ENCODE measurements around the gene USP31.
A peak's percentile ranks its signal among the peaks of the same experiment; 100 is the strongest.
"Not testable (repeated sequence)": the region's sequence is repeated elsewhere in the genome, so short reads cannot be mapped to it uniquely, and the experiment has no call there.

The USP31 gene

GRCh38 chr16:23145186-23145585, 4.1 kb downstream of the USP31 start:
- TF ChIP-seq CTCF (IDR thresholded peaks at IDR 0.05; ENCODE audit: insufficient read depth, low read depth, low read length, missing control alignments): no peak
- DNase-seq (ENCODE audit: low read depth): peak; percentile 75
- peak overlapping the region; percentile 6 for H3K4me3 ChIP-seq (ENCODE audit: low read length)

- DNase-seq (ENCODE audit: low read depth); H3K4me3 ChIP-seq (ENCODE audit: low read length): not testable (repeated sequence)
These were observed 4.9 kb downstream of the USP31 start for GRCh38 chr16:23144393-23144792.

GRCh38 chr16:23143391-23143790, 5.9 kb downstream of the USP31 start:
- no peak for DNase-seq (ENCODE audit: low read depth)
- TF ChIP-seq CTCF (IDR thresholded peaks at IDR 0.05; ENCODE audit: insufficient read depth, low read depth, low read length, missing control alignments): no peak
- H3K4me3 ChIP-seq (ENCODE audit: low read length): no peak overlapping the region

- DNase-seq (ENCODE audit: low read depth): peak; percentile 92
- no peak for TF ChIP-seq CTCF (IDR thresholded peaks at IDR 0.05; ENCODE audit: insufficient read depth, low read depth, low read length, missing control alignments)
These were observed 7.1 kb downstream of the USP31 start for GRCh38 chr16:23141959-23142740.

GRCh38 chr16:23141500-23141899, 7.8 kb downstream of the USP31 start:
- no peak for TF ChIP-seq CTCF (IDR thresholded peaks at IDR 0.05; ENCODE audit: insufficient read depth, low read depth, low read length, missing control alignments)
- H3K4me3 ChIP-seq (ENCODE audit: low read length): no peak overlapping the region
- DNase-seq (ENCODE audit: low read depth): no peak

More at GRCh38 chr16:23141959-23142740, 7.1 kb downstream of the USP31 start:
- no peak overlapping the region for H3K4me3 ChIP-seq (ENCODE audit: low read length)

- no peak for TF ChIP-seq CTCF (IDR thresholded peaks at IDR 0.05; ENCODE audit: insufficient read depth, low read depth, low read length, missing control alignments)
- no peak for DNase-seq (ENCODE audit: low read depth)
- no peak overlapping the region for H3K4me3 ChIP-seq (ENCODE audit: low read length)
These were observed 8.2 kb downstream of the USP31 start for GRCh38 chr16:23141033-23141432.

- no peak for DNase-seq (ENCODE audit: low read depth)
- TF ChIP-seq CTCF (IDR thresholded peaks at IDR 0.05; ENCODE audit: insufficient read depth, low read depth, low read length, missing control alignments): no peak
- H3K4me3 ChIP-seq (ENCODE audit: low read length): no peak overlapping the region
These were observed 9.1 kb downstream of the USP31 start for GRCh38 chr16:23140107-23140506.

All from epithelial cell of esophagus (primary cell).